ENCODE data around the gene TRMT2A.

TRMT2A gene

DNA sequence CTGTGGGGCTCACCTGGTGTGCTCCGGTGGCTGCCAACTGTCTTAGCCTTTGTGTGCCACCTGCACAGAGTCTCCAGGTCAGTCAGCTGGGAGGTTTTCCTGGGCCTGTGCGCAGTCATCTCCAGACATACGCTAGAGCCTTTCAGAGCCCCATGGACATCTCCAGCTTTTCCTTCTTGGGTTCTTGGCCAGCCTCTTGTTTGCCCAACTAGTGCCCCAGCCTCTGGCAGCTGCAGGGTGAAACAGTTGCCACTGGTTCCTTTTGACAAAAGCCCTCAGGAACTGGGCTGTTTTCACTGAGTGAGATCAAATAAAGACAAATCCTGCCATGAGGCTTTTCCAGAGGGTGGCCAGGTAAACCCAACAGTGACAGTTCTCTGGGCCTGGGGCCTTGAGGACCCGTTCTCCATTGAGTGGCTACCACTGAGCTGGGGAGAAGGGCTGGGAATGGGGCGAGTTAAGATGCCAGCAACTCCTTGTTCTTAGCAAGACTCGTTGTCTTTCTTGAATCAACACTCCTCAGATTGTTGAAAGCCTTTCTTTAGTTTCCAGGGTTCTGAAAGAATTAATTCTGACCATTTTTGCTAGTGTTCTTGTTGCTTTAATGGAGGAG lies 17.8 kb downstream of the TRMT2A start:
- DNase-seq: no peak

DNA sequence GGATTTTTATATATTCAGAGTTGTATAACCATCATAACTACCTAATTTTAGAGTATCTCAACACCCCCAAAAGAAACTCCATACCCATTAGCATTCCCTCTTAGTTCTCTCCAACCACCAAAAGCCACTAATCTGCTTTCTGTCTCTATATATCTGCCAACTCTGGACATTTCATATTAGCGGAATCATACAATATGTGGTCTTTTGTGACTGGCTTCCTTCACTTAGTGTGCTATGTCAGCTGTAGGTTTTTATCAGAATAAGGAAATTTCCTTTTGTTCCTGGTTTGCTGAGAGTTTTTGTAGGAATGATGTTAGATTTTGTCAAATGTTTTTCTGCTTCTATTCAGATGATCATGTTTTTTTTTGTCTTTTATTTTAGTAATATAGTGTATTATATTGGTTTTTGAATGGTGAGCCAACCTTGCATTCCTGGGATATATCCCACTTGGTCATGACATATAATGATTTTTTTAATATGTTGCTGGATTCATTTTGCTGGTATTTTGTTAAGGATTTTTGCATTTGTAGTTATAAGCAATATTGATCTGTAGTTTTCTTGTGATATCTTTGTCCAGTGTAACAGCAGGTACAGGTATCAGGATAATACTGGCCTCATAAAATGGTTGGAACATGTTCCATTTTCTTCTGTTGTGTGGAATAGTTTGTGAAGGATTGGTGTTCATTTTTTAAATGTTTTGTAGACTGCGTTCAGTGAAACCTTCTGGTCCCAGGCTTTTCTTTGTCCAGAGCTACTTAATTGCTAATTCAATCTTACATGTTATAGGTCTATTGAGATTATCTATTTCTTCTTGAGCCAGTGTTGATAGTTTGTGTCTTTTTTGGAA lies 20.2 kb downstream of the TRMT2A start:
- no peak for DNase-seq

- peak; percentile 38 for DNase-seq
These were observed 21.5 kb downstream of the TRMT2A start for GRCh38 chr22:20095521-20095920.

DNA sequence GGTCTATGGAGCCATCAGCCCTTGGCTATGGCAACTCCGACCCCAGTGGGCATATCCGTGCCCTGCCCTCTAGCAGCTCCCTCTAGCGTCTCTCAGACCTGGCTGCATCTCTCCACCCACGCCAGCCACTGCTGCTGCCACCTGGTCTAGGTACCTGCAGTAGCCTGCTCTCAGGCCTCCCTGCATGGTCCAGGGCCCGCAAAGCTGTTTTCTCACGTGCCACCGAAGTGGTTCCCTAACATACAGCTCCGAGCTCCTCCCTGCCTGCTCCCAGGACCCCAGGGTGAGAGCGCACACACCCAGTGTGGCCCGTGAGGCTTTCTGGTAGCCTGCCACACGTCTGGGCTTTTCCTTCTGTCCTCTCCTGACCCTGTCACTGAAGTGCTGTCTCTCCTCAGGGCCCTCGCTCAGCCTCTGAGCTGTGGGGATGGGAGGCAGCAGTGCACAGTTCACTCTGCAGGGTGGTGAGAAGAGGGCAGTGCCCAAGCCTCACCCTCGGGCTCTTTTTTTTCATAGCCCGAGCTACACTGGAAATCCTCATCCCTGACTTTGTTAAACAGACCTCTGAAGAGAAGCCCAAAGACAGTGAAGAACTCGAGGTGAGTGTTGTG lies 22.7 kb downstream of the TRMT2A start:
- no peak for DNase-seq

DNA sequence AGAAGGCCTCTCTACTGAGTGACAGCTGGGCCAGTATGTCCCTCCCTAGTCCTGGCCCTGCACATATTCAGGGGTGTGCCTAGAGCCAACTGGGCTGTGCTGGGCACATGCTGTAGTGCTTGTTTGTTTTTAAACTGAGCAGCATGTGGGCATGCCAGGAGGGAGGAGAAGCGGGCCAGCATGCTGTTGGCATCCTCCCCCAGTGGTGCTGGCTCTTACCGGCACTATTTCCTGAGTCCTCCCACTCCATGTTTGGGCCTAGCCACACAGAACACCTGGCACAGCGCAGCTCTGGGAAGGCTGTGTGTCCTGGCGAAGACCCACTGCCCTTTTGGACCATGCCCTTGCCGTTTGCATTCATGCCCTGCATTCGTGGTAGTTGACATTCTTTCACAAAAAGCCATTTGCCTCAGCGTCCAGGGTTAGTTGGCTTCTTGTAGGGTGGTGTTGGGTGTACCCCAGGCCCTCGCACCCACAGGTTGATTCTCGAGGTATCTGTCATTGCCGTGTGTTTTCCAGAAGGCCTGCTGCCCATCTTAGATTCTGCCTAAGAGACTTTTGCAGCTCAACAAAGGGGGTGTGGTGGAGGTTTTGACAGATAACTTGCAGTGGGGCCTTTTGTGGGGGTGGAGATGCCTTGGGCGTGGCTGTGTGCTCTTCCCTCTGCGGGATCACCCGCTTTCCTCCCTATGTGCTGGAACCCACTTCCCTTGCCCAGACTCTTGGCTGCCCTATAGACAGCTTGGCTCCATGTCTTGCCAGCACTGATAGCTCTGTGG lies 23.4 kb downstream of the TRMT2A start:
- no peak for DNase-seq

GRCh38 chr22:20092477-20092854 lies 24.6 kb downstream of the TRMT2A start:
- no peak for DNase-seq

GRCh38 chr22:20091690-20092476 lies 25.1 kb downstream of the TRMT2A start:
- DNase-seq: no peak

DNA sequence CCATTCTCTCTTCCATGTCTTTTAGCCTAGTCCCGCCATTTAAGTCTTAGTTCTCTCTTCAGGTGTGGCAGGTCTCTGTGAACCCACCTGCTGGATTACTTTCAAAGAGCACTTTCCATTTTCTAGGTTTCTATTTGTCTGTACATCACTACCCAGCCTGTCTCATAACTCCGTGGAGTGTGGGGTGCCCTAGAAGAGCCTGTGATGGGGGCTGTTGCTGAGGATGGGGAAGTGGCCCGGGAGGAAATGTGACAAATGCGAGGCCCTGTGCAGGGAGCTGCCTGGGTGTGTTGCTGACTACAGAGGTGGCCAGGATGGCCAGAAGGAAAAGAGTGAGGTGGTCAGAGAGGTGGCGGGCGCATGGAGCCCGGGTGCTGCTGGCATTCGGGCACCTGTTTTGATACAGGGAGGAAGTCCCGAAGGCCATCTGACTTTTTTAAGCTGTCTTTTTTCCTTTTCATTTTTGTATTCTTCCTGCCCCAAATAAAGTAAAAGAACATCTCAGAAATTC lies 26.2 kb downstream of the TRMT2A start:
- no peak for DNase-seq

DNA sequence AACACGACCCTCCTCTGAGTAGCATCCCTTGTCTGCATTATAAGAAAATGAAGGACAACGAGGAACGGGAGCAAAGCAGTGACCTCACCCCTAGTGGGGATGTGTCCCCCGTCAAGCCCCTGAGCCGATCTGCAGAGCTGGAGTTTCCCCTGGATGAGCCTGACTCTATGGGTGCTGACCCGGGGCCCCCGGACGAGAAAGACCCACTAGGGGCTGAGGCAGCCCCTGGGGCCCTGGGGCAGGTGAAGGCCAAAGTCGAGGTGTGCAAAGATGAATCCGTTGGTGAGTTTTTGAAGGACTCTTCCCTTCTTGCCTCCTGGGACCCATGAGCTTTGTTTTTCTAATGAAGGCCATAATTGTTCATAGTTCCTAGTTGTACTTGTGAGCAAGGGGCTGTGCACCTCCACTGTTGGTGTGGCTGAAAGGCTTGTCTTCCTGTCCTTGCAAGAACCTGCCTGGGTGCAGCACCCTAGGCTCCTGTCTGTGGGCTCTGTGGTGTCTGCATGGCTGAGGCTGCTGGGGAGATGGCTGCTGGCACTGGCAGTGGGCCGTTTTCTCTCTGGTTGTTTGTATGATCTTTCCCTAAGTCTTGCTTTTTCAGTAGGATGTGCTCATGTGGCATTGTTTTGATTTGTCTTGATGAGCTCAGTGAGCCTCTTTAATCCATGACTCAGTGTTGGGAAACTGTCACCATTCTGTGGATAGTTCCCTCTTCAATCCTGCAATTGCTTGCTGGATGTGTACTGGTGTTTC lies 26.9 kb downstream of the TRMT2A start:
- no peak for DNase-seq

- DNase-seq: no peak
These were observed 27.6 kb downstream of the TRMT2A start for GRCh38 chr22:20089226-20089976.

DNA sequence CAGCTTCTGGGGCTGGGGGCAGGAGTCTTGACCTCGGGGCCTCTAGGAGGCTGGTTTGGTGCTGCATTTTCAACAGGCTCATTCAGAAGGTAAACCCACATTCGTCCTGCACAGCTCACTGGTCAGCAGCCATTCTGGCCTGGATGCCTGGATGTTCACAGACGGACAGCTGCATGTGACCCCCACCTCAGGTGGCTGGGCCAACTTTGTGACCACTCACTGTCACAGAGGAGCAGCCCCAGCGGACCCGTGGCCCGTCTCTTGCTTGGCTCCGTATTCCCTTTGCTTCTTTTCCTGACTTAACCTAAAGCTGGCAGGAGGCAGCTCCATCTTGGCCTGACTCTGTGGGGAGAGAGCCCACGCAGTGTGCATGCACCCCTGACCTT lies 28.8 kb downstream of the TRMT2A start:
- no peak for DNase-seq

- DNase-seq: no peak
These were observed 29.4 kb downstream of the TRMT2A start for GRCh38 chr22:20087319-20088262.

- DNase-seq: no peak
These were observed 30.3 kb downstream of the TRMT2A start for GRCh38 chr22:20086763-20087162.

GRCh38 chr22:20086101-20086599 lies 30.9 kb downstream of the TRMT2A start:
- no peak for DNase-seq

DNA sequence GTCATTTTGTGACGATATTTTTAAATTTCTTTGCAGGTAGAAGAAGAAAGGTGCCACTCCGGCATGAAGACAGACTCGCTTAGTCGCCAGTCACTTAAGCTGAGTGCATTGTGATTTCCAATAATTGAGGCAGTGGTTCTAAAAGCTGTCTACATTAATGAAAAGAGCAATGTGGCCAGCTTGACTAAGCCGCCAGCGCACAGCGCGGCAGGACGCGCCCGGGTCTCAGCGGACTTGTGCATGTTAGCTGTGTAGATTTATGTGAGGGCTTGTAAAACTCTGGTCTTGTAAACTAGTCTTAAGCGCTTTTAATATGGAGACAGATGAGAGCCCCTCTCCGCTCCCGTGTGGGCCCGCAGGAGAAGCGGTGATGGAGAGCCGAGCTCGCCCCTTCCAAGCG lies 31.4 kb downstream of the TRMT2A start:
- DNase-seq: no peak

DNA sequence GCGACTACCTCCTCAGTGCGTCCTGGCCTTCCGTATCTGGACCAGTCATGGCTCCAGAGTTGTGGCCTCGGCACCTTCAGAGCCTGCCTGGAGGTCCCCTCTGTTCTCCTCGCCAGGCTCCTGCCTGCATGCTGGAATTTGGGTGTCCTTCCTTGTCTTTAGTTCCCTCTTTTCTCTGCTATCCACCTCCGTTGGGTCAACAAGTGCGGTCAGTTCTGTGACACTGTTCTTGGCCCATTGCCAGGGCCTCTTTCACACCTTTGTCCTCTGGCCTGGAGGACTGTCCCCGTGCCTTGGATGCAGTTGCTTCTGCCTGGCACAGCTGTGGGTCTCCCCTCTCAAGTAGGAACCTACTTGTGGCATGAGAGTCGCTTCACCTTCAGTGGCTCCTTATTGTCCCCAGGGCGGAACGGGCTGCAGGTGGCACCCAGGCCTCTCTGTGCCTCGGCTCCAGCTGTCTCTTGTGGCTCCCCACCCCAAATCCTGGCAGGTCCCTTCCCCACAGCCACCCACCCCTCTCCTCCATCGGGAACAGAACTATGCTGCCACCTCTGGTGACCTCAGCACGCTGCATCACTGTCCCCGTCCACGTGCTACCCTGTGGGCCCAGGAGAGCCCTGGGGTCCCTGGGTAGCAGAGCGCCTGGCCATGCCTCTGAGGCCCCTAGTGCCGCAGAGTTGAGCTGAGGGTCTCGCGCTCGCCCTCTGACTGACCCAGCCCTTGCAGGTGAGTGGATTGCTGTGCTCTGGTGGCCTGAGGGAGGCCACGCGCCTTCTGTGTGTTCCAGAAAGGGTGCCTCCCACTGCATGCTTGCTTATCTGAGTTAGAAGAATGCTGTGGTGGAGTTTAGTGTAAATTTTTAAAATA lies 32.2 kb downstream of the TRMT2A start:
- DNase-seq: peak; percentile 31

DNA sequence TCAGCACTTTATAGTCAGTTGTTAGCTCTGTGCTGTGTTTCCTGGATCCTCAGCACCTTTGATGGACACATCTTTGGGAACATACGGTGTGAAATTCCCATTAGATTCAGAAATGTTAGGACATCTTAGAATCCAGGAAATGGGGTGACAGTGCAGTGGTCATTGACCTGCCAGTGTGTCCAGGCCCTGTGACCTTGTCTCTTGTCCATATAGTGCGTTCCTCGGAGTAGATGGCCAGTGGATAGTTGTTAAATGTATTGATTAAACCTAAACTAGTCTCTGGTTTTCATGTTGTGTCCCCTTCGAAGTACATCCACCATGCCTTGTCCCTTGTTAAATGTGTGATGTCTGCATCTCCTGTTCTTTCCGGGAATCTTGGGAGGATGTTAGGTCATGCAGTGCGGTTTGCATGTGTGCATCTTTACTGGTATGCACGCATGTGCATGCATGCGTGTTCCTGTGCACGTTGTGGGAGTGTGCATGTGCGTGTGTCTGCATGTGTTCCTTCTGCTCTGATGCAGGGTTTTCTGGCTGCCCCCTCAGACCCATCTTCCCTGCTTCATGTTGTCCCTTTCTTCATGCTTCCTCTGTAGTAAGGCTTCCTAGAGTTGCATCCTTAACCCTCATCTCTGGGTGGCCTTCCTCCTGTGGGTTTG lies 33.0 kb downstream of the TRMT2A start:
- DNase-seq: no peak
